ENCODE data around the gene SUSD6. TPM values are rescaled to one million over a fixed set of nuclear protein-coding genes. Genes with fewer than 3 reads are reported as not detected.
A peak's percentile ranks its signal among the peaks of the same experiment; 100 is the strongest.
"Not testable (repeated sequence)": the region's sequence is repeated elsewhere in the genome, so short reads cannot be mapped to it uniquely, and the experiment has no call there.

The SUSD6 gene
- total RNA-seq, 4 donors from 2014 or later: 8.8 to 35.1 (median 17.6) TPM

- Histone ChIP-seq H3K4me1 (peaks cover 14 to 23% of the 10 kb centered on the region in 2 donors), H3K9me3 (no peaks in the 10 kb centered on the region), H3K27me3 (no peaks in the 10 kb centered on the region), H3K36me3 (no peaks in the 10 kb centered on the region), H3K27ac (peak overlapping the region; percentile 63 to 67), H3K4me3 (no peak overlapping the region)
- TF ChIP-seq POLR2A (IDR thresholded peaks at IDR 0.05): no peak
- TF ChIP-seq, protein P1, sequence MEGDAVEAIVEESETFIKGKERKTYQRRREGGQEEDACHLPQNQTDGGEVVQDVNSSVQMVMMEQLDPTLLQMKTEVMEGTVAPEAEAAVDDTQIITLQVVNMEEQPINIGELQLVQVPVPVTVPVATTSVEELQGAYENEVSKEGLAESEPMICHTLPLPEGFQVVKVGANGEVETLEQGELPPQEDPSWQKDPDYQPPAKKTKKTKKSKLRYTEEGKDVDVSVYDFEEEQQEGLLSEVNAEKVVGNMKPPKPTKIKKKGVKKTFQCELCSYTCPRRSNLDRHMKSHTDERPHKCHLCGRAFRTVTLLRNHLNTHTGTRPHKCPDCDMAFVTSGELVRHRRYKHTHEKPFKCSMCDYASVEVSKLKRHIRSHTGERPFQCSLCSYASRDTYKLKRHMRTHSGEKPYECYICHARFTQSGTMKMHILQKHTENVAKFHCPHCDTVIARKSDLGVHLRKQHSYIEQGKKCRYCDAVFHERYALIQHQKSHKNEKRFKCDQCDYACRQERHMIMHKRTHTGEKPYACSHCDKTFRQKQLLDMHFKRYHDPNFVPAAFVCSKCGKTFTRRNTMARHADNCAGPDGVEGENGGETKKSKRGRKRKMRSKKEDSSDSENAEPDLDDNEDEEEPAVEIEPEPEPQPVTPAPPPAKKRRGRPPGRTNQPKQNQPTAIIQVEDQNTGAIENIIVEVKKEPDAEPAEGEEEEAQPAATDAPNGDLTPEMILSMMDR (IDR thresholded peaks at IDR 0.05): no peak
- DNase-seq: no peak
- intact Hi-C loops (cut with DNase I; ENCODE audit: low total_unique reads): no loop called here
Observed at GRCh38 chr14:69635981-69636639, 24.7 kb downstream of the SUSD6 start.

GRCh38 chr14:69636718-69637480 is 25.5 kb downstream of the SUSD6 start:
- intact Hi-C loops (cut with DNase I; ENCODE audit: low total_unique reads): no loop called here
- TF ChIP-seq, protein P1 (IDR thresholded peaks at IDR 0.05): no peak
- no peak for TF ChIP-seq POLR2A (IDR thresholded peaks at IDR 0.05)
- no peaks in the 10 kb centered on the region for H3K36me3 ChIP-seq
- H3K9me3 ChIP-seq: no peaks in the 10 kb centered on the region
- DNase-seq: no peak
- peak overlapping the region; percentile 63 to 67 for H3K27ac ChIP-seq
- peaks cover 14 to 23% of the 10 kb centered on the region in 2 donors for H3K4me1 ChIP-seq
- no peak overlapping the region for H3K4me3 ChIP-seq
- H3K27me3 ChIP-seq: no peaks in the 10 kb centered on the region

- Histone ChIP-seq H3K36me3 (no peaks in the 10 kb centered on the region), H3K27ac (peak overlapping the region; percentile 63 to 67), H3K27me3 (no peaks in the 10 kb centered on the region), H3K9me3 (no peaks in the 10 kb centered on the region), H3K4me1 (peaks cover 14 to 23% of the 10 kb centered on the region in 2 donors), H3K4me3 (no peak overlapping the region)
- DNase-seq: no peak
- TF ChIP-seq, protein P1 (IDR thresholded peaks at IDR 0.05): no peak
- TF ChIP-seq POLR2A (IDR thresholded peaks at IDR 0.05): no peak
- intact Hi-C loops (cut with DNase I; ENCODE audit: low total_unique reads): no loop called here
Observed at GRCh38 chr14:69637503-69638031, 26.2 kb downstream of the SUSD6 start.

- Histone ChIP-seq H3K36me3 (no peaks in the 10 kb centered on the region), H3K27ac (no peak overlapping the region), H3K4me1 (peaks cover 8 to 25% of the 10 kb centered on the region in 2 donors), H3K27me3 (no peaks in the 10 kb centered on the region), H3K4me3 (no peak overlapping the region), H3K9me3 (no peaks in the 10 kb centered on the region)
- no peak for DNase-seq
- TF ChIP-seq, protein P1 (IDR thresholded peaks at IDR 0.05): no peak
- no peak for TF ChIP-seq POLR2A (IDR thresholded peaks at IDR 0.05)
- intact Hi-C loops (cut with DNase I; ENCODE audit: low total_unique reads): no loop called here
Observed at GRCh38 chr14:69640931-69641330, 29.5 kb downstream of the SUSD6 start.

- H3K9me3 ChIP-seq; H3K27me3 ChIP-seq; DNase-seq; H3K4me3 ChIP-seq; H3K36me3 ChIP-seq; intact Hi-C loops (cut with DNase I; ENCODE audit: low total_unique reads); H3K27ac ChIP-seq: not testable (repeated sequence)
- H3K4me1 ChIP-seq: peaks cover 7 to 12% of the 10 kb centered on the region in 2 donors
Observed at GRCh38 chr14:69642212-69642793, 30.9 kb downstream of the SUSD6 start.
